GM21723 (cell line): ENCODE measurements around the gene LATS2.

Experiments
- ATAC-seq: cut with Tn5 transposase; IDR thresholded peaks from one replicate; pipeline ENCODE4 v1.9.1; 2021; ENCODE audit warnings: mild to moderate bottlenecking, moderate library complexity; ENCODE audit not compliant: unreplicated experiment

Gene LATS2

DNA sequence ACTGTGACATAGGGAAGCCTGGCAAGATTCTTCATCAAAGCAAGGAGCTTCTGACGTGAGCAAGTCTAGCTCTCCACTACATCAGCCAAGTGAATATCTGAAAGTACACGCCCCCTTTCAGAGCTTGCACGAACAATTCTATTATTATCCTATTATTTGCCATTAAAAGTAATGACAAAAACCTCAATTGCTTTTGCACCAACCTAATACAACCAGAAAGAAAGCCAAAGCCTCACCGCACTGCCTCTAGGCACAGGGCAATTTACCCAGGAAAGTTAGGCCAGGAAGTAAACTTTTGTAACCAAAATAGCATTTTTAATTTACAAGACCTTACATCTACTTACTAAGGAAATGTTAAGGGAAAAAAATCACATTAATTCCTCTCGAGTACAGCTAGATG lies 41.2 kb downstream of the LATS2 start:
- ATAC-seq: no peak

DNA sequence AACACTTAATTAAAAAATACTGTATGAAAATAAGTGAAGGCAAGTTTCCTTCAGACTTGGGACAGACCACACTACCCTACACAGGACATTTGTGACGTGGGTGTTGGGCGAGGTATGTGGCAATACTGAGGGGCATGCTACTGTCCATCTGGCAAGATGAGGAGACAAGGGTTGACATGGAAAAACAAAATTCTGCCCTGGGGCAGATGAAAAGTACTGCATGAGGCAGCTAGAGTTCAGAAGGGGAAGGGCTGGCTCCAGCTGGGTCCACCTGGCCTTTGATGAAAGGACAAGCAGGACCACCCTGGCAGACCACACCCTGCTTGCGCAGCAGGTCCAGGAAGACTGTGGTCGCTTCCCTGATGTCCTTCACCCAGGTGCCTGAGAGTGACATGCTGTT lies 43.2 kb downstream of the LATS2 start:
- ATAC-seq: no peak

DNA sequence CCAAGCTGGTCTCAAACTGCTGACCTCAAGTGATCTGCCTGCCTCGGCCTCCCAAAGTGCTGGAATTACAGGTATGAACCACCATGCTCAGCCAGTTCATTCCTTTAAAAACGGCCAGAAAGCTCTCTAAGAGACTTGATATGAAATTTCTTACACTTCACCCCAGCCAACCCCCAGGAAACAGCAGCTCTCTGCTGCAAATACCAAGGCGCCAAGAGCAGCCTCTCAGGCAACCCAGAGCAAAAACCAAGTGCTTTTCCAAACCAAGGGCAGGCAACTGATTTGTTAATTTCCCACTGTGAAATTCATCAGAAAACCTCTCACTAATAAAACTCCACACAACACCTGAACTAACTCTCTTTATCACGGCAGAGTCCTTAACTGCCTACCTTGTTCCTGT lies 44.9 kb downstream of the LATS2 start:
- no peak for ATAC-seq

DNA sequence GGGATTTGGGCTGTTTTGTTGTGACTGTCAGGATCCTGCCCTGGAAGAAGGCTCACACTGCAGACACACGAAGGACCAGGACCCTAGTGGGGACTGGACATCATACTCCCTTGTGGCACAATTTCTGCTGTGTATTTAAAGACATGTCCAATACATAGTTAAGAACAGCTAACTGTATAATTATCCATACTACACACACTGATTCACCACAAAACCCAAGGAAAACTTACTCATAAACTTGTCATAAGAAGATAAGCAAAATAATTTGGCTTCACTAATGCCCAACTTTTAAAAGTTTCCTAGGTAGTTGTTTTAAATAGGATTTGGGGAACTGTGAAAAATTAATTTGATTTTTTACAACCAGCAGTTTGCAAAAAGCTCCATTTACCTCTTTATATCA lies 46.1 kb downstream of the LATS2 start:
- no peak for ATAC-seq

DNA sequence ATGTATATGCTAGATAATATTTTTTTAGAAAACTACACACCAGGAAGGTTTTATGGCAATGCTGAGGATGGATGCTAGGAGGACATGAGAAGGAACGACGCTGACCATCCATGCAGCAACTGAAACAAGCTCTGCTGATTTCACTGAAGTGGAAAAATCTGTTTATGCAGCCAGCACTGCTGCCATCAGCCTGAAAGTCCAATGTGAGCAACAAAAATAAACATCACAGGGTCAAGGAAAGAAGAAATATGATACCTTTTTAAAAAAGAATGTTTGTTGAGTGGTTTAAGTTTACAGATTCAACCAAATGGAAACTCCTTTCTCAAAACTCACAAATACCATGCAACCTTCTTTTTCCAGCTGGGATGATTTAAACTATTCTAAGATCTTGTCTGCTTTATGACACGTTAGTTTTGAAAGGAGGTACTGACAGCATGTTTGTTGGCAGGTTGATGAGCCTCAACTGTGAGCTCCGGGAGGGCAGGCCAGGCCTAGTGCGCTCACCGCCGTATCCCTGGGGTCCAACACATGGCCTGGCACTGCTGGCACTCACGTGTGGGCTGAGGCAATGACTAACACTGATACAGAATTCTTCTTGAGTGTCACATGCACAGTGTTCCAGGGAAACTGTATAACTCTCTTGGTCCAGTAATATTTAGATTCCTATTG lies 46.8 kb downstream of the LATS2 start:
- ATAC-seq: no peak

DNA sequence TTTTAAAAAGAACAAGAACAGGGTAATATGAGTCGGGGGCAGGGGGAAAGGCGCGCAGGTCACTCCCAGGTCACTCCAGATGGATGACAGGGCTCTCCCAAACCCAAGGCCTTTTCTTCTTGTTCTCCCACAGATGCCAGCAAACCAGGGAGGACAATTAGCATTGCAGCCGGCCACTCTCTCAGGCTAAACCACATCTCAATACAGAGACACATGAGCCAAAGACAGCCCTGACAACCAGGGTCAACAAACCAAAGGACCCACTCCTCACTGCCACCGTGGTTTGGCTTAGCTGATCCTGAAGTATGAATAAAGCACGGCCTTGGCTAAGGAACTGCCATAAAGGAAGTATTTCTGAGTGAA lies 47.3 kb downstream of the LATS2 start:
- ATAC-seq: no peak

DNA sequence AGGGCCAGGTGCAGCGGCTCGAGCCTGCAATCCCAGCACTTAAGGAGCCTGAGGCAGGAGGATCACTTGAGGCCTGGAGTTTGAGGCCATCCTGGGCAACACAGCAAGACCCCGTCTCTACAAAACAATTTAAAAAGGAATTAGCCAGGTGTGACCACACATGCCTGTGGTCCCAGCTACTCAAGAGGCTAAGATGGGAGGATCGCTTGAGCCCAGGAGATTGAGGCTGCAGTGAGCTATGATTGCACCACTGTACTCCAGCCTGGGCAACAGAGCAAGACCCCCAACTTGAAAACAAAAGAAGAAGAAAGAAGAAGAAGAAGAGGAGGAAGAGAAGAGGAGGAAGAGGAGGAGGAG lies 47.7 kb downstream of the LATS2 start:
- no peak for ATAC-seq

DNA sequence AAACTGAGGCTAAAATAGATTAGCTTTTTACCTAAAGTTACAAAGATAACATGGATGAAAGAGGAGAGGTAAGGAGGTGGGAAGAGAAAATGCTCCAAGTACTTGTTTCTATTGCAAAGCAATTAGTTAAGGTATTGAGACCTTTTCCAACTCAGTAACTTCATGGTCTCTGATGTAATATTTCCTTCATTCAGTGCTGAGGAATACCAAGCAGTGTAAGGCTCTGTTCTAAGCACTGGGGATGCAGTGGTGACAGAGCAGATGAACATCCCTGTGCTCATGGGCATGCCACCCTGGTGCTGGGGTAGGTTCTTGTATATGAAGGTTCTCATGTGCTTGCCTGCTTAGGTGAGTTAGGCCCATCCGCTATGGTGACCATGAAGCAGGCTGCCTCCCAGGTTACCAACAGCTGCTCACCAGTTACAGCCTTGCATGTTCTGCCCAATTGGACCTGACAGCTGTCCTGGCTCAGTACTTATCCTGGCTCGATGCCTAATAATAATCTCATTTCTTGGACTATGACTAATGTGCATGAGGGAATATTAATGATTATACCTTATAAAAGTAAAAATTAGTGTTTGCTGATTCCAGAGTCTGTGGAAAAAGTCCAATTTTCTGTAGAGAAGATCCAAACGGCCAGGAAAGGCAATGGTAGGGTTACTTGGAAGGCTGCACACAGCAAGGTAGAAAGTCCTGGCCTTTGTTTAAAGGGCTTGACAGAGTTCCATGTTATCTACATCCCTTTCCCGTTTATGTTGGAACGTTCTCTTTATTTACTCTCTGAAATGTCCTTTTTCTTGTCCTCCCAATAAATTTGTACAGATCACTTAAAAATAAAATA lies 48.3 kb downstream of the LATS2 start:
- ATAC-seq: no peak

DNA sequence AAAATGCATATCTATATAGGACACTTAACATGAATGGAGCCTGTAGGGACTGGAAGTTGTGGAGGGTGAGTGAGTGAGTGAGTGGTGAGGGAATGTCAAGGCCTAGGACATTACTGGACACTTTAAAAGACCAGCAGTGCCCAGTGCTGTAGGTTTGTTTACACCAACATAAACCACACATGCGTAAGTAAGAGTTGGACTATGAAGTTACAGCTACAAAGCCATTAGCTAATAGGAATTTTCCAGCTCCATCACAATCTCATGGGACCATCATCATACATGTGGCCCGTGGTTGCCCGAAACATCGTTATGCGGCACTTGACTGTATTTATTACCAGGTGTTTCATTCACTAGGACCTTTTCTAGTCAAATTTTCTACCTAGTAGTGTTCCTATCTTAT lies 49.2 kb downstream of the LATS2 start:
- ATAC-seq: no peak

DNA sequence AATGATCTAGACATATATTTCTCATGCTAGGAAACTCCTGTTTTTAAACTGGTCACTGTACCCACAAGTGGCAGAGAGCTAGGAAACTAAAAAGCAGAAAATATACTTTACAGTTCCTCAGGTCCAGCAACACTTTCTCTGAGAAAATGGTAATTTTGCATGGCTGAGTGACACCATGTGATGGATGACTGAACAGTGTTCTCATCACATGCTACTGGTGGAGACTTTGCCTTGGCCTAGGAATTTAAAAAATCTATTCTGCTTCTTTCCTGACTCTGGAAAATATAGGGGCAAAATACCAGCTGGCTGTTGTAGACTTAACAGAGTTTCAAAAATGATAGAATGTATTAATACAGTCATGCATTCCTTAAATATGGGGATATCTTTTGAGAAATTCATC lies 50.0 kb downstream of the LATS2 start:
- no peak for ATAC-seq

DNA sequence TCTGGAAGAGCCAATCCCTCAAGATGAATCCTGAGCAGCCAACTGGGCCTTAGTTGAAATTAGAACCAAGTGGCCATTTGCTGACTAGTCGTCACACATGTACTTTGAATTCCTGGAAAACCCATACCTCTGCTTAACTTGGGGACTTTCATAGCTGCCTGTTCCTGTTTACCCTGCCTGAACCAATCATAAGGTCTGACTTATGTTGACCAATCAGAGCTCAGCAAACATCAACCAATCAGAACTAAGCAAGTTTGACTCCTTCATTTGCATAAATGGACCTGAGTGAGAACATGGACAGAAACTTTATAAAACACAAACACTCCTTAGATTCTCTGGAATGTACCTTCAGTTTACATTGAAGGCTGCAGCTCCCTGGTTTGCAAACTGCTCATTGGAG lies 50.8 kb downstream of the LATS2 start:
- ATAC-seq: no peak

DNA sequence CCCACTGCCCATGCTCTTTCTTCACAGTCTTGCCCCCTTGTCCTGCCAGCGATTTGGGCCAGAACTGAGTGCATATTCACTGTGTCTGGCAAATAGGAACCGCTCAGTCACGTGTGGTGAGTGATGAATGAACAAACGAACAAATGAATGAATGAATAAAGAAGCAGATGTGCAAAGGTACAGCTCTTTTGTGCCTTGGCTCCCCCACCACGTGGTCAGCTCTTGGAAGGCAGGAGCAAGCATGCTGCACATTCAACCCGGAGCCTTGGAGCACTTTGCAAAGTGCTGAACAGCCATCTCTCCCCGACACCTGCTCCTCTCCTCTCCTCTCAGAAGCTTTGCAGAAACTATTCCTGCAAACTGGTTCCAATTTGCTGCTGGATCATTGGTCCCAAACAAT lies 52.4 kb downstream of the LATS2 start:
- ATAC-seq: no peak

DNA sequence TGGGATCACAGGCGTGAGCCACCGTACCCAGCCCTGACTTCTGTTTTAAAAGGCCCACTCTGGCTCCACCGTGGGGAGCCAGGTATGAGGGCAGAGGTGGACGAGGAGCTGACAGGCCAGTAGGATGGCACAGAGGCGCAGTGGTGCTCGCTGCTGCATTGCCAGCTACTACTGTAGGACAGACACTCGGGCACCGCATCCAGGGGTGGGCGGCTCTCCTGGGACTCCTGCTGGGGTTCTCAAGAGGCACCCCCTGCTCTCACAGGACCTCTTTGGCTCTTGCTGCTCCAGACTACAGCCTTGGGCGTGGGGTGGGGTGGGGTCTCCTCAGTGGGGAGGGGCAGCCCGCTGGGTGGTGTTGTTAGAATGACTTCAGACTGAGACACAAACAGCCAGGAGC lies 53.4 kb downstream of the LATS2 start:
- ATAC-seq: no peak

DNA sequence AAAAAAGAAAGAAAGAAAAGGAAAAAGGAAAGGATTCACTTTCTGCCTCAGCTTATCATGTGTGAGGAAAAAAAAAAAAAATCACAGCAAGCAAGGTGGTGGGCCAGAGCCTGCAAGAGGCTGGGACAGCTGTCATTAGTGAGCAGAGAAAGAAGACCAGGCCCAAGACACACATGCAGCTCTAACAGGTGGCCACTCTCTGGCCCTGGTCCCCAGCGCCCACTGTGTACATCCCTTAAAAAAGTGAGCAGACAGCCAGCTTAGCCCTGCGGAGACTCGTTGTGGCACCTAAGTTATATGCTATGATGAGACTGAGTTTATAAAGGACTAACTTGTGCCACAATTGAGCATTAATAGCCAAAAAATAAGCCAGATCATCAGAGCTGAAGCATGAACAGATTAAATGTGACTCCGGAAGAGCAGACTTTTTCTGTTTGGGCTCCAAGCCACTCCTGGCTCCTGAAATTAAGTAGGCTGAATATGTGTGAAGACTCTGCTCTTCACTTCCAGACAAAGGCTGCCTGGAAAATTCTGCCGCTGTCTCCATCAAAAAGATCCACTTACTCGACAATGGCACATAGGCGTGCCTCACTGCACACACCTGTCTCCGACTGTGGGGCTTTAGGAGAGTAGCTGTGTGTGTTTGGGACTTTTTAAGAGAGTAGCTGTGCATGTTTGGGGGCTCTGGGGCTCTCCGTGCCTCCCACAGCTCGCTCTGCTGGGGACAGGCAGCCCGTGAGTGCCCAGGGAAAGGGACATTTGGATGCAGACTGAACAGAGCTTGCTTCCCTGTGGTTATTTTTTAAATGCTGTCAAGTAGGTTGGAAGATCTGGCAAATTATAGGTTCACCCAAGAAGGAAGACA lies 55.0 kb downstream of the LATS2 start:
- ATAC-seq: no peak

DNA sequence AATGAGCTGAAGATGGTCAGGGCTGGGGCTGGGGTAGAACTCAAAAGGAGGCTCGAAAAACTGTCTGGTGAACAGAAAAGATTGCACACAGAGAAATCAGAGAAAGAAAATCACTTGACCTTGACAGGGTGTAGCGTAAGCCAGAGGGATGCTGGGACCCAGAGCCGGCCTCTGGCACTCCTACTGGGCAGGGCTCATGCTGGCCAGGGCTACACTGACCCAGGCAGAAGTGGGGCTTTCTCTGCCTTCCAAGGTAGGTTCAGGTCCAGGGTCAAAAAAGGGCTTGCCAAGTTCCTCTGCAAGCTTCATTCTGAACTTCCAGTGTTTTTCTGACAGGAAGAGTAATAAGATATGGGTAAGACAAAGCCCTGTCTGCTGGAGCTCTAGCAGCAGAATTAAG lies 56.2 kb downstream of the LATS2 start:
- ATAC-seq: no peak

DNA sequence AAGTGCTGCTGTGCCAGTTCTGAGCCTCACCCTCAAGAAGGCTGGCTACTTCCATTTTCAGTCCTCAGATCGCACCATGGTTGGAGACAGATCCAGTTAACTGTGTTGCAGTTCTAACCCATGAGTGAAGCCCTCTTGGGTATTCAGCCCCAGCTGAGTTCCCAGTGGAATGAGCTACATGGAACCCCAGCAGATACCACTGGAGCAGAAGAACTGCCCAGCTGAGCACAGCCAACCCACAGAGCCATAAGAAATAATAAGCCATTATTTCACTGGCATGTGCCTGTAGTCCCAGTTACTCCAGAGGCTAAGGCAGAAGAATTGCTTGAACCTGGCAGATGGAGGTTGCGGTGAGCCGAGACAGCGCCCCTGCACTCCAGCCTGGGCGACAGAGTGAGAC lies 59.9 kb downstream of the LATS2 start:
- no peak for ATAC-seq

DNA sequence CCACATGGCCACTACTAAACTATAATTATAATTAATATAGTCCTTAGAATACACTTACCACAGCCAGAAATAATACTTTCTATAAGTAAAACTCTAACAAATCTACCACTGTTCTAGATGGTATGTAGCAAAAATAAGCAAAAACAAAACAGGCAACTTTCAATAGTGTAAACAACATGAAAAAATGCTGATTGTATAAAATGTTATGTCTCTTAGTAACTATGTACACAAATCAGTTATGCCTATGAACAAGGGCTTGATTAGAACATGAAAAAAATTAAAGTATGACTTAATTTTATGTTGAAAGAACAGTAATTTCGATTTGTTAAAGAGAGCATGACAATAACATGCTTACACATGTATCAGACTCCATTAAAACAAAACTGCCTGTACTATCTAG lies 60.7 kb downstream of the LATS2 start:
- ATAC-seq: no peak

DNA sequence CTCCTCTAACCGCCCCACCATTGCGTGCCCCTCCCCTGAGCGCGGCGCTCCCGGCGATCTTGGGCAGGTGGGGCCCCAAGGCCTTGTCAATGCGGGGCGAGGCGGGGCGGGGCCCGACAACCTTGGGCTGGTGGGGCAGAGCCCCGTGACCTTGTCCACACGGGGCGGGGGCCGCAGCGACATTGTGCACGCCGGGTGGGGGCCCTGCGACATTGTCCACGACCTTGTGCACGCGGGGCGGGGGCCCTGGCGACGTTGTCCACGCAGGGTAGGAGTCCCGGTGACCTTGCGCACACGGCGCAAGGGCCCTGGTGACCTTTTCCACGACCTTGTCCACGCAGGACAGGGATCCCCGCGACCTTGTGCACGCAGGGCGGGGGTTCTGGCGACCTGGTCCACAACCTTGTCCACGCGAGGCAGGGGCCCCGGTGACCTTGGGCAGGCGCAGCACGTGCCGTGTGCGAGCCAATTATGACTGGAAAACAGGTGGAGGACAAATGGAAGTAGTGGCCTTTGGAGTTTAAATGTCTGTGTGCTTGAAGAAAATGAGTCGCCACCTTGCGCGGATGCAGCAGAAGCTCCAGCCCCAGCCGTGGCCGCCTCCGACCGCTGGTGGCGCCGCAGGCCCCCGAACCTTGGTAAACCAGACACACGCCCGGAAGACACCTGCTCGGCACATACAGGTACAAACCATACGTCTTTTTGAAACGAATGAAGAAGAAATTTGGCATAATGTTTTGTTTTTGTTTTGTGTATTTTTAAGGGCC lies 62.6 kb downstream of the LATS2 start:
- no peak for ATAC-seq

DNA sequence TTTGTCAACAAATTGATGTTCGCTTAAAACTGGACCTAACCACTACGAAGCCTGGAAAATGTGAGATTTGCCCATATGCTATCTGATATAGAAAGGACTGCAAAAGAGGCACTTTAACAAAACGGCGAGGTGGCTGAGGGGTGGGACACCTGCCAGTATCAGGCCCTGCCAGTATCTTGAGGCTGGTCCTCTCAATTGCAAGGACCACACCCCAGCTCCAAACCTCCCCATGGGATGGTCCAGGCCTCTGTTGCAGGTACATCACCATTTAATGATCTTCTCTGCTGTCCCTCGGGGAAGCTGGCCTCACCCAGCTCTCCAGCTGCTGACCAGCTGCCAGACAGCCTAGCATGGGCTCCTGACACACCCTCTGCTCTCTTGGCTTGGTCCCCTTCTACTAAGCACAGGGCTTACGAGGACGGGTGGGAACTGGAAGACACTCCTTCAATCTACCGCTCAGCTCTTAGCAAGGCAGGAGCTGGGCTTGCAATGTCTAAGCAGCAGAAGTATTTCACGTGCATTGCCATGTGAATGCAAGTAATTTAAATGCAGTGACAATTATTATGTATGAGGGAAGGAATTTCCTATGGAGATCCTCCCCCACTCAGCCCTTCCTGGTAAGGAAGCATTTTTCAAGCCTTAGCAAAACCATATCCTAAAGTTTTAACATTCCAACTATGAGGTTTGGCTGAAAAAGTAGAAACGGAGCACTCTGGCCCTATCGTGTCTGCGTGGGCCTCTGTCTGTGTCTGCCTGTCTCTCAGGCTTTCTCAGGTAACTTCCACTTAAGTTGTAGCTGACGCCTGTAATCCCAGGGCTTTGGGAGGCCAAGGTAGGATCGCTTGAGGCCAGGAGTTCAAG lies 63.9 kb downstream of the LATS2 start:
- ATAC-seq: no peak

DNA sequence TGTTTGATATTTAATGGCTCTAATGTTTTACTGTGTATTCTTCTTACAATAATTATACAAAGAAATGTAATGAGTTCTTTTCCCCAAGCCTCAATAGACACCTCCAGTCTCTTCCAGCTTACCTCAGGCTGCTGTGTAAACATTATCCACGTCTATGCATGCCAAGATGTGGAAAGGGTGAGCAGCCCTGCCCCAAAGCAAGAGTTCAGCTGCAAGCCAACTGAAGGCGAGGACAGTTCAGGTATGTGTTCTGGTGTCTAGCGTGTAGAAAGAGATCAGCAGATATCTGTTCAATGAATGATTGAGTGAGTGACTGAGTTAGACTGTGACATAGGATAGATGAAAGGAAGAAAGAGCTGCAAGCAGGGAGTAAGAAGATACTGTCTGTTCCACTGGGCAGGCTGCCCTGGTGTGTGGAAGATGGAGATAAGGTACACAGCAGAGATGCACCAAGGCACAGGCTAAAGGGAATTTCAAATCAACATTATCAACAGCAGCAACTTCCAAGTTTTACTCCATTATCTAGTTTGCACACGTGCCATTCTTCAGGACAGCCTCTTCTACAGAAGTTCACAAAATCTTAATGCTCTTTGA lies 66.0 kb downstream of the LATS2 start:
- ATAC-seq: no peak
